GM23338 (cell line): ENCODE measurements around the gene DHRS12. TPM values are rescaled to one million over a fixed set of nuclear protein-coding genes. Genes with fewer than 3 reads are reported as not detected.

ENCODE experiments used
- ATAC-seq: fragments of 200-7000 bp; cut with Tn5 transposase; 3 replicates; pipeline ENCODE4 v1.9.1; 2020
- DNase-seq: peaks from one replicate; pipeline ENCODE4 v3.0.0-alpha.2; 2015; ENCODE audit warnings: low spot score
- H2AFZ ChIP-seq: fragments of 200-600 bp; sonication (generic); 2 replicates; pipeline ENCODE4 v1.8.0; 2016; ENCODE audit warnings: antibody characterized with exemption, mild to moderate bottlenecking, moderate library complexity
- H3F3A ChIP-seq: fragments of 200-600 bp; sonication (generic); replicated peaks from 2 replicates; pipeline ENCODE4 v1.8.0; 2017; ENCODE audit warnings: antibody characterized with exemption, mixed run types, low read depth
- H3K27ac ChIP-seq: fragments of 200-600 bp; sonication (generic); 2 replicates; pipeline ENCODE4 v1.6.1; 2016; ENCODE audit warnings: low read depth
- H3K27me3 ChIP-seq: fragments of 200-600 bp; sonication (generic); 2 replicates; pipeline ENCODE4 v1.8.0; 2016; ENCODE audit warnings: mild to moderate bottlenecking, mixed run types, moderate library complexity; ENCODE audit not compliant: insufficient read depth
- H3K36me3 ChIP-seq: fragments of 200-600 bp; sonication (generic); 2 replicates; pipeline ENCODE4 v1.8.0; 2016; ENCODE audit warnings: mild to moderate bottlenecking; ENCODE audit not compliant: insufficient read depth
- H3K4me1 ChIP-seq: fragments of 200-600 bp; sonication (generic); 2 replicates; pipeline ENCODE4 v1.8.0; 2016; ENCODE audit warnings: mild to moderate bottlenecking, moderate library complexity; ENCODE audit not compliant: insufficient read depth
- H3K4me2 ChIP-seq: fragments of 200-600 bp; sonication (generic); 2 replicates; pipeline ENCODE4 v1.7.1; 2017; ENCODE audit warnings: mixed run types
- H3K4me3 ChIP-seq: fragments of 200-600 bp; sonication (generic); 2 replicates; pipeline ENCODE4 v1.6.1; 2016; ENCODE audit warnings: mixed run types
- H3K79me2 ChIP-seq: fragments of 200-600 bp; sonication (generic); replicated peaks from 2 replicates; pipeline ENCODE4 v1.8.0; 2017; ENCODE audit warnings: mild to moderate bottlenecking; ENCODE audit not compliant: insufficient read depth
- H3K9me2 ChIP-seq: fragments of 200-600 bp; sonication (generic); 2 replicates; pipeline ENCODE4 v1.8.0; 2017; ENCODE audit not compliant: insufficient read depth
- H4K20me1 ChIP-seq: fragments of 200-600 bp; sonication (generic); replicated peaks from 2 replicates; pipeline ENCODE4 v1.8.0; 2017; ENCODE audit warnings: mild to moderate bottlenecking; ENCODE audit not compliant: insufficient read depth
- H3K27ac Mint-ChIP-seq: 2 replicates; pipeline ENCODE4 v1.8.0; 2020; ENCODE audit warnings: inconsistent platforms, mild to moderate bottlenecking, moderate library complexity, mixed read lengths
- H3K27me3 Mint-ChIP-seq: 3 replicates; pipeline ENCODE4 v1.8.0; 2022; ENCODE audit warnings: low read depth, mild to moderate bottlenecking, moderate library complexity, mixed read lengths, inconsistent platforms; ENCODE audit not compliant: insufficient read depth, poor library complexity
- H3K36me3 Mint-ChIP-seq: 3 replicates; pipeline ENCODE4 v1.8.0; 2021; ENCODE audit warnings: low read depth, mild to moderate bottlenecking, inconsistent platforms, moderate library complexity, mixed read lengths
- H3K4me1 Mint-ChIP-seq: 3 replicates; pipeline ENCODE4 v1.8.0; 2020; ENCODE audit warnings: mild to moderate bottlenecking, inconsistent platforms, mixed read lengths
- H3K4me3 Mint-ChIP-seq: 3 replicates; pipeline ENCODE4 v1.8.0; 2021; ENCODE audit warnings: moderate library complexity, mild to moderate bottlenecking, inconsistent platforms, mixed read lengths
- H3K9me3 Mint-ChIP-seq: 3 replicates; pipeline ENCODE4 v1.8.0; 2020; ENCODE audit warnings: moderate library complexity, mild to moderate bottlenecking, inconsistent platforms, mixed read lengths
- CREB1 ChIP-seq: fragments of 250-450 bp; sonication (Bioruptor Pico); IDR thresholded peaks from 2 replicates; pipeline ENCODE4 v1.5.0; 2020; ENCODE audit warnings: low read depth, mild to moderate bottlenecking, moderate library complexity
- EZH2 ChIP-seq: fragments of 200-600 bp; sonication (generic); IDR thresholded peaks from one replicate; pipeline ENCODE4 v1.8.0; 2017; ENCODE audit warnings: antibody characterized with exemption, mild to moderate bottlenecking, low read depth; ENCODE audit not compliant: unreplicated experiment
- EZH2phosphoT487 ChIP-seq: fragments of 200-600 bp; sonication (generic); IDR thresholded peaks from one replicate; pipeline ENCODE4 v1.8.1; 2018; ENCODE audit warnings: antibody characterized with exemption; ENCODE audit not compliant: unreplicated experiment
- JUNB ChIP-seq: IDR thresholded peaks from one replicate; pipeline ENCODE4 v1.6.1; 2016; ENCODE audit warnings: antibody characterized with exemption; ENCODE audit not compliant: unreplicated experiment
- NANOG ChIP-seq: IDR thresholded peaks from 2 replicates; pipeline ENCODE4 v1.6.1; 2016; ENCODE audit warnings: antibody characterized with exemption, borderline replicate concordance
- POLR2AphosphoS5 ChIP-seq: IDR thresholded peaks from 2 replicates; pipeline ENCODE4 v1.6.1; 2016; ENCODE audit warnings: antibody characterized with exemption, low read depth
- STAT1 ChIP-seq: IDR thresholded peaks from one replicate; pipeline ENCODE4 v1.6.1; 2016; ENCODE audit warnings: antibody characterized with exemption; ENCODE audit not compliant: unreplicated experiment
- ZNF114 ChIP-seq: fragments of 250-450 bp; sonication (Bioruptor Pico); IDR thresholded peaks from 2 replicates; pipeline ENCODE4 v1.5.0; 2020; ENCODE audit warnings: mild to moderate bottlenecking, moderate library complexity
- ZNF331 ChIP-seq: fragments of 250-450 bp; sonication (Bioruptor Pico); IDR thresholded peaks from 2 replicates; pipeline ENCODE4 v1.5.0; 2020; ENCODE audit warnings: low read depth, mild to moderate bottlenecking, moderate library complexity
- ZNF462 ChIP-seq: fragments of 250-450 bp; sonication (Bioruptor Pico); IDR thresholded peaks from 2 replicates; pipeline ENCODE4 v1.5.0; 2020; ENCODE audit warnings: mild to moderate bottlenecking, moderate library complexity
- polyA plus RNA-seq: library from polyadenylated mRNA; unstranded; fragments of >200 nt; fragmentation: Nextera tagmentation; extraction: Ambion mirVana; gene quantifications from 2 replicates; pipeline ENCODE4 v1.2.1, GENCODE V29; 2016
- total RNA-seq: library from RNA; depleted of rRNA; stranded (reverse); fragments of >200 nt; shearing (Covaris generic); gene quantifications from 2 replicates; pipeline ENCODE4 v1.2.3, GENCODE V29; 2014
- TF ChIP-seq, protein P1 (sequence below), 2 experiments: fragments of 200-600 bp in 1 of 2; sonication (generic) in 1 of 2; conservative IDR thresholded peaks; 2 replicates each; pipeline versions ENCODE4 v1.5.1 to v1.6.1; 2016 to 2017; ENCODE audit warnings: antibody characterized with exemption in 2 of 2, low read depth in 2 of 2, mild to moderate bottlenecking in 2 of 2, moderate library complexity in 1 of 2
- TF ChIP-seq, protein P2 (sequence below): IDR thresholded peaks from 2 replicates; pipeline ENCODE4 v1.6.1; 2016; ENCODE audit warnings: antibody characterized with exemption
- TF ChIP-seq, protein P3 (sequence below): IDR thresholded peaks from one replicate; pipeline ENCODE4 v1.6.1; 2018; ENCODE audit warnings: antibody characterized with exemption; ENCODE audit not compliant: unreplicated experiment

DHRS12 gene
- total and polyA plus RNA-seq, 2 experiments from 2014 or later, result 4.6 to 12.2 TPM

GRCh38 chr13:51758691-51759090 is 45.3 kb downstream of the DHRS12 start:
- Histone ChIP-seq H3K36me3 (peaks cover 34% of the 10 kb centered on the region), H3K27ac (no peak overlapping the region), H4K20me1 (no peaks in the 10 kb centered on the region; the same call in none of the 2 replicates), H3K4me1 (no peaks in the 10 kb centered on the region), H3K9me2 (no peaks in the 10 kb centered on the region), H3K4me2 (no peak overlapping the region), H2AFZ (no peak overlapping the region), H3K27me3 (no peaks in the 10 kb centered on the region), H3K79me2 (no peaks in the 10 kb centered on the region), H3F3A (peaks cover 3% of the 10 kb centered on the region; the same call in 1 of the 2 replicates), H3K4me3 (no peak overlapping the region)
- no peaks in the 10 kb centered on the region for H3K9me3 Mint-ChIP-seq
- H3K27ac Mint-ChIP-seq, result no peak overlapping the region
- peaks cover 3% of the 10 kb centered on the region for H3K27me3 Mint-ChIP-seq
- H3K36me3 Mint-ChIP-seq, result peaks cover 60% of the 10 kb centered on the region
- H3K4me3 Mint-ChIP-seq, result no peak overlapping the region
- ATAC-seq, result no peak
- TF ChIP-seq, protein P1, sequence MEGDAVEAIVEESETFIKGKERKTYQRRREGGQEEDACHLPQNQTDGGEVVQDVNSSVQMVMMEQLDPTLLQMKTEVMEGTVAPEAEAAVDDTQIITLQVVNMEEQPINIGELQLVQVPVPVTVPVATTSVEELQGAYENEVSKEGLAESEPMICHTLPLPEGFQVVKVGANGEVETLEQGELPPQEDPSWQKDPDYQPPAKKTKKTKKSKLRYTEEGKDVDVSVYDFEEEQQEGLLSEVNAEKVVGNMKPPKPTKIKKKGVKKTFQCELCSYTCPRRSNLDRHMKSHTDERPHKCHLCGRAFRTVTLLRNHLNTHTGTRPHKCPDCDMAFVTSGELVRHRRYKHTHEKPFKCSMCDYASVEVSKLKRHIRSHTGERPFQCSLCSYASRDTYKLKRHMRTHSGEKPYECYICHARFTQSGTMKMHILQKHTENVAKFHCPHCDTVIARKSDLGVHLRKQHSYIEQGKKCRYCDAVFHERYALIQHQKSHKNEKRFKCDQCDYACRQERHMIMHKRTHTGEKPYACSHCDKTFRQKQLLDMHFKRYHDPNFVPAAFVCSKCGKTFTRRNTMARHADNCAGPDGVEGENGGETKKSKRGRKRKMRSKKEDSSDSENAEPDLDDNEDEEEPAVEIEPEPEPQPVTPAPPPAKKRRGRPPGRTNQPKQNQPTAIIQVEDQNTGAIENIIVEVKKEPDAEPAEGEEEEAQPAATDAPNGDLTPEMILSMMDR (conservative IDR thresholded peaks at IDR 0.05; ENCODE audit: low read depth in 2 of 2), result no peak
- no peak for TF ChIP-seq STAT1
- TF ChIP-seq ZNF114 (CRISPR knock-in tag), result no peak
- TF ChIP-seq POLR2AphosphoS5, result no peak
- TF ChIP-seq NANOG, result no peak
- TF ChIP-seq EZH2, result no peak
- TF ChIP-seq, protein P2, sequence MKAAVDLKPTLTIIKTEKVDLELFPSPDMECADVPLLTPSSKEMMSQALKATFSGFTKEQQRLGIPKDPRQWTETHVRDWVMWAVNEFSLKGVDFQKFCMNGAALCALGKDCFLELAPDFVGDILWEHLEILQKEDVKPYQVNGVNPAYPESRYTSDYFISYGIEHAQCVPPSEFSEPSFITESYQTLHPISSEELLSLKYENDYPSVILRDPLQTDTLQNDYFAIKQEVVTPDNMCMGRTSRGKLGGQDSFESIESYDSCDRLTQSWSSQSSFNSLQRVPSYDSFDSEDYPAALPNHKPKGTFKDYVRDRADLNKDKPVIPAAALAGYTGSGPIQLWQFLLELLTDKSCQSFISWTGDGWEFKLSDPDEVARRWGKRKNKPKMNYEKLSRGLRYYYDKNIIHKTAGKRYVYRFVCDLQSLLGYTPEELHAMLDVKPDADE, result no peak
- no peak for TF ChIP-seq JUNB
- no peak for TF ChIP-seq EZH2phosphoT487
- TF ChIP-seq ZNF331 (CRISPR knock-in tag), result no peak
- TF ChIP-seq ZNF462, result no peak
- no peak for TF ChIP-seq CREB1 (CRISPR knock-in tag)
- TF ChIP-seq, protein P3, sequence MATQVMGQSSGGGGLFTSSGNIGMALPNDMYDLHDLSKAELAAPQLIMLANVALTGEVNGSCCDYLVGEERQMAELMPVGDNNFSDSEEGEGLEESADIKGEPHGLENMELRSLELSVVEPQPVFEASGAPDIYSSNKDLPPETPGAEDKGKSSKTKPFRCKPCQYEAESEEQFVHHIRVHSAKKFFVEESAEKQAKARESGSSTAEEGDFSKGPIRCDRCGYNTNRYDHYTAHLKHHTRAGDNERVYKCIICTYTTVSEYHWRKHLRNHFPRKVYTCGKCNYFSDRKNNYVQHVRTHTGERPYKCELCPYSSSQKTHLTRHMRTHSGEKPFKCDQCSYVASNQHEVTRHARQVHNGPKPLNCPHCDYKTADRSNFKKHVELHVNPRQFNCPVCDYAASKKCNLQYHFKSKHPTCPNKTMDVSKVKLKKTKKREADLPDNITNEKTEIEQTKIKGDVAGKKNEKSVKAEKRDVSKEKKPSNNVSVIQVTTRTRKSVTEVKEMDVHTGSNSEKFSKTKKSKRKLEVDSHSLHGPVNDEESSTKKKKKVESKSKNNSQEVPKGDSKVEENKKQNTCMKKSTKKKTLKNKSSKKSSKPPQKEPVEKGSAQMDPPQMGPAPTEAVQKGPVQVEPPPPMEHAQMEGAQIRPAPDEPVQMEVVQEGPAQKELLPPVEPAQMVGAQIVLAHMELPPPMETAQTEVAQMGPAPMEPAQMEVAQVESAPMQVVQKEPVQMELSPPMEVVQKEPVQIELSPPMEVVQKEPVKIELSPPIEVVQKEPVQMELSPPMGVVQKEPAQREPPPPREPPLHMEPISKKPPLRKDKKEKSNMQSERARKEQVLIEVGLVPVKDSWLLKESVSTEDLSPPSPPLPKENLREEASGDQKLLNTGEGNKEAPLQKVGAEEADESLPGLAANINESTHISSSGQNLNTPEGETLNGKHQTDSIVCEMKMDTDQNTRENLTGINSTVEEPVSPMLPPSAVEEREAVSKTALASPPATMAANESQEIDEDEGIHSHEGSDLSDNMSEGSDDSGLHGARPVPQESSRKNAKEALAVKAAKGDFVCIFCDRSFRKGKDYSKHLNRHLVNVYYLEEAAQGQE, result no peak
- no peak for DNase-seq
- H3K4me1 Mint-ChIP-seq, result no peaks in the 10 kb centered on the region
